ENCODE measurements around the gene CRELD1. TPM values are rescaled to one million over a fixed set of nuclear protein-coding genes. Genes with fewer than 3 reads are reported as not detected.

CRELD1 gene
- total RNA-seq, 1 donor: 22.1 TPM

GRCh38 chr3:9903238-9903624 lies 30.4 kb upstream of the CRELD1 start:
- no peak for DNase-seq (ENCODE audit: low read depth in 2 of 3, low spot score in 2 of 3)

DNA sequence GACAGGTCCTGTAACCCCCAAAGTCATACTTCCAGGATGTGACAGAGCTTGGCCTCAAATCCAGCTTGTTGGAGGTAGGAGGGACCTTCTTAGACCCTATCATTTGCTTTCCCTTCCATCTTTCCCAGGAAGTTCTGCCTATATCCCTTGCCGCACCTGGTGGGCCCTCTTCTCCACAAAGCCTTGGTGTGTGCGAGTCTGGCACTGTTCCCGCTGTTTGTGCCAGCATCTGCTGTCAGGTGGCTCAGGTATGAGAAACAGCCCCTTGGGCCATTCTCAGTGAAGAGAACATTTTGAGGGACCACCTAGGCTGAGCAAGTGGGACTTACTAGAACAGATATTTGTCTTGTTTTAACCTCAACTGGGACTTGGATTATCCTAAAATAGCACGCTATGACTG lies 29.7 kb upstream of the CRELD1 start:
- no peak for DNase-seq (ENCODE audit: low read depth in 2 of 3, low spot score in 2 of 3)

GRCh38 chr3:9906480-9906879 lies 27.2 kb upstream of the CRELD1 start:
- DNase-seq (ENCODE audit: low read depth in 2 of 3, low spot score in 2 of 3): no peak

GRCh38 chr3:9908286-9908685 lies 25.3 kb upstream of the CRELD1 start:
- no peak for DNase-seq (ENCODE audit: low read depth in 2 of 3, low spot score in 2 of 3)

- no peak for DNase-seq (ENCODE audit: low read depth in 2 of 3, low spot score in 2 of 3)
Observed at GRCh38 chr3:9909221-9910013, 24.2 kb upstream of the CRELD1 start.

DNA sequence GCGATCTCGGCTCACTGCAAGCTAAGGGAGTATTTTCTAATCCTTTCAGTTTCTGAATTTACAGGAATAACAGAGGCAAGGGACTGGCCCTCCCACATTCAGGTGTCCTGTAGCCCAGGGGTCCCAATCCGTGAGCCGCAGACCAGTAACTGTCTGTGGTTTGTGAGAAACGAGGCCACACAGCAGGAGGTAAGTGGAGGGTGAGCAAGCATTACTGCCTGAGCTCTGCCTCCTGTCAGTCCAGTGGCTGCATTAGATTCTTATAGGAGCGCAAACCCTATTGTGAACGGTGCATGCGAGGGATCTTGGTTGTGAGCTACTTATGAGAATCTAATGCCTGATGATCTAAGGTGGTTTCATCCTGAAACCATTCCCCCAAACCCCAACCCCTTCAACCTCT lies 21.8 kb upstream of the CRELD1 start:
- DNase-seq (ENCODE audit: low read depth in 2 of 3, low spot score in 2 of 3): no peak

DNA sequence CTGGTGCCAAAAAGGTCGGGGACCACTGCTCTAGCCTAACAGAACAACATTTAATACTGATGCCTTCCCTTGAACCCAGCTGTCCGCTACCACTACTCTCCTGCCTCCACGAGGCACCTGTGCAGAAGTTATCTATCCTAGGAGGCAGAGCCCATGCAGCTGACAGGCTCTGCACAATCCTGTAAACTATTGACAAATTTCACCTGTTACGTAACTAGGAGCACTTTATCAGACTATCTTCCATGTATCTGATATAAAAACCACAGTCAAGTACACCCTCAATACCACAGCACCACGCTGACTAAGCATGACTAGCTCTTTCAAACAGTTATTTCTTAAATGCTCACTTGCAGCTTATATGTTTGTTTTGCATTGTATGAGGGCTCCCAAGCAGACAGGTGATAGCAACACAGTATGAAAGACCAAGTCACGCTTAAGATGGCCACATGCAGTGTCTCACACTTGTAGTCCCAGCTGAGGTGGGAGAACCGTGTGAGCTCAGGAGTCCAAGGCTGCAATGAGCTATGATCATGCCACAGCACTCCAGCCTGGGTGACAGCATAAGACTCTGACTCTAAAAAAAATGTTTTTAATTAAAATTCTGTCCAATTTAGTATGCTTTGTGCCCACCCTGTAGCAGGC lies 21.2 kb upstream of the CRELD1 start:
- peak in 2 of 3 donors; percentile 71 to 81 for DNase-seq (ENCODE audit: low read depth in 2 of 3, low spot score in 2 of 3)

DNA sequence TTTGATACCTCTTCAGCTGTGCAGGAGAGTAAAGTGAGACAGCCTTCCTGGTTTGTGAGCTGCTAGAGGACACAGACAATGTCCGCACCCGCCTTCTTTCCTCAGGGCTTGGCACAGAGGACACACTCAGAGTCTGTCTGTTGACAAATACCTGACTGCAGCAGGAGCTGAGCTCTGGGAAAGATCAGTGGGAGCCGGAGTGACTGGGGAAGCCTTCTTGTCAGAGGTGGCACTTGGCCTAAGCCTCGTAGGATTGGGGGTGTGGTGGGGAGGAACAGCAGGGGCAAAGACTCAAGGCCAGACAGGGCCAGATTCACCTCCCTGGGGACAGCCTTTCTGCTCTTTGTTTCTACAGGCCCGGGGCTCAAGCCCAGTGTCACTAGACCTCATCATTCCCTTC lies 20.0 kb upstream of the CRELD1 start:
- DNase-seq (ENCODE audit: low read depth in 2 of 3, low spot score in 2 of 3): no peak

- DNase-seq (ENCODE audit: low read depth in 2 of 3, low spot score in 2 of 3): no peak
Observed at GRCh38 chr3:9914011-9914410, 19.6 kb upstream of the CRELD1 start.

- no peak for DNase-seq (ENCODE audit: low read depth in 2 of 3, low spot score in 2 of 3)
Observed at GRCh38 chr3:9914559-9915253, 18.9 kb upstream of the CRELD1 start.

DNA sequence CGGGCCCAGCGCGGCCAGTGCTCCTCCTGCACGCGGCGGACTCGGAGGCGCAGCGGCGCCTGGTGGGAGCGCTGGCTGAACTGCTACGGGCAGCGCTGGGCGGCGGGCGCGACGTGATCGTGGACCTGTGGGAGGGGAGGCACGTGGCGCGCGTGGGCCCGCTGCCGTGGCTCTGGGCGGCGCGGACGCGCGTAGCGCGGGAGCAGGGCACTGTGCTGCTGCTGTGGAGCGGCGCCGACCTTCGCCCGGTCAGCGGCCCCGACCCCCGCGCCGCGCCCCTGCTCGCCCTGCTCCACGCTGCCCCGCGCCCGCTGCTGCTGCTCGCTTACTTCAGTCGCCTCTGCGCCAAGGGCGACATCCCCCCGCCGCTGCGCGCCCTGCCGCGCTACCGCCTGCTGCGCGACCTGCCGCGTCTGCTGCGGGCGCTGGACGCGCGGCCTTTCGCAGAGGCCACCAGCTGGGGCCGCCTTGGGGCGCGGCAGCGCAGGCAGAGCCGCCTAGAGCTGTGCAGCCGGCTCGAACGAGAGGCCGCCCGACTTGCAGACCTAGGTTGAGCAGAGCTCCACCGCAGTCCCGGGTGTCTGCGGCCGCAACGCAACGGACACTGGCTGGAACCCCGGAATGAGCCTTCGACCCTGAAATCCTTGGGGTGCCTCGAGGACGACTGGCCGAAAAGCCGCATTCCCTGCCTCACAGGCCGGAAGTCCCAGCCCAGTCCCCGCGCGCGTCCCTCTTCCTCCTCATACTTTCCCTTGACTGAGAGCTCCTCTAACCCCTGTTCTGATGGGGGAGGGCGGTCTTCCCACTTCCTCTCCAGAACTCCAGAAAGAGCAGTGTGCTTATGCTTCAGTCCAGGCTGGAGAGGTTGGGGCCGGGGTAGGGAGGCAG lies 18.1 kb upstream of the CRELD1 start:
- peak in 2 of 3 donors; percentile 46 to 52 for DNase-seq (ENCODE audit: low read depth in 2 of 3, low spot score in 2 of 3)

DNA sequence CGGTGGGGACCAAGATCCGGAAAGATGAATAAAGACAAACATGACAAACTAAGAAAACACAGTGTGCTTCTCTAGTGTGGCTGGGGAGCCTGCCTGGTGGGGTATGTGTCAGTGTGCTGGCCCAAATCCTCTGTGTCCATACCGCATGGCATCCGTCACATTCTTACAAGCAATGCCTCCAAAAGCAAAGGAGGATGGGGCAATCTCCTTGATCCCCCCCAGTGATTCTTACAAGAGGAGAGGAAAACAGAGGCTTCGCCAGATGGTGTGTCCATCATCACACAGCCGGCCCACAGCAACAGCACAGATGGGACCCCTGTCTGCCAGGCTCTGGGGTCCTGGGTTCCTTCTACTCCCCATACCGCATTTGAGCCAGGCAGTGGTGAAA lies 17.3 kb upstream of the CRELD1 start:
- no peak for DNase-seq (ENCODE audit: low read depth in 2 of 3, low spot score in 2 of 3)

- DNase-seq (ENCODE audit: low read depth in 2 of 3, low spot score in 2 of 3): peak in 2 of 3 donors; percentile 41 to 53
Observed at GRCh38 chr3:9916734-9917680, 16.6 kb upstream of the CRELD1 start, which contains the start of gene IL17RC. Gene IL17RC, plus strand, starts transcription at chr3:9917098. Its CDS starts 218 bp downstream, at chr3:9917316.

GRCh38 chr3:9917820-9918219 lies 15.8 kb upstream of the CRELD1 start:
- DNase-seq (ENCODE audit: low read depth in 2 of 3, low spot score in 2 of 3): no peak

DNA sequence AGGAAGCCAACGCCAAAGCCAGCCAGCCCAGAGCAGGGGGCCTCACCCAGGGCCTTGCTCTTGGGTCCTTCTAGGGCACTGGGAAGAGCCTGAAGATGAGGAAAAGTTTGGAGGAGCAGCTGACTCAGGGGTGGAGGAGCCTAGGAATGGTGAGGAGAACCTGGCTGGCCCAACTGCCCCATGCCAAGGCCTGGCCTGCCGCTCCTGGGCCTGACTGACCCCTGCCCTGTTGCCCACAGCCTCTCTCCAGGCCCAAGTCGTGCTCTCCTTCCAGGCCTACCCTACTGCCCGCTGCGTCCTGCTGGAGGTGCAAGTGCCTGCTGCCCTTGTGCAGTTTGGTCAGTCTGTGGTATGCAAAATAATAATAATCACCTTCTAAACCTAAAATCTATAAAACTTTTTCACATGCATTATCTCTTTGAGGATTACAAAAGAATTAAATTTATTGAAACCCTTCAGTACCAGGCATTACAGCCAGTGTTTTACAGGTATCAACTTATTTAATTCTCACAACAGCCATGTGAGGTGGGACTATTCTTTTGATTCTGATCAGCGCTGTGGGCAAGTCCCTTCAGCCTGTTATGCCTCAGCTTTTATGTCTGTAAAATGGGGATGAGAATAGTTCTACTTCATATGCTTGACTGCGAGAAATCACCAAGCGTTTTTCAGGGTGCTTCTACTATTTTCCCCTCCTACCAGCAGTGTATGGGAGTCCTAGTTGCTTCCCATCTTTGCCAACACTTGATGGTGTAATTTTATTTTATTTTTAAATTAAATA lies 15.2 kb upstream of the CRELD1 start:
- no peak for DNase-seq (ENCODE audit: low read depth in 2 of 3, low spot score in 2 of 3)

GRCh38 chr3:9928158-9928557 lies 5.5 kb upstream of the CRELD1 start:
- no peak for DNase-seq (ENCODE audit: low read depth in 2 of 3, low spot score in 2 of 3)

- DNase-seq (ENCODE audit: low read depth in 2 of 3, low spot score in 2 of 3): peak in 1 of 3 donors; percentile 51
Observed at GRCh38 chr3:9930804-9931418, 2.7 kb upstream of the CRELD1 start.

- no peak for DNase-seq (ENCODE audit: low read depth in 2 of 3, low spot score in 2 of 3)
Observed at GRCh38 chr3:9932535-9932842, 1.1 kb upstream of the CRELD1 start.
